IPS-NIHi7 (cell line): ENCODE data around the gene ITGA8.

ENCODE experiments used
- DNase-seq: peaks from one replicate; pipeline ENCODE4 v3.0.0; 2012; ENCODE audit warnings: mixed read lengths; ENCODE audit errors: extremely low spot score

The ITGA8 gene

DNA sequence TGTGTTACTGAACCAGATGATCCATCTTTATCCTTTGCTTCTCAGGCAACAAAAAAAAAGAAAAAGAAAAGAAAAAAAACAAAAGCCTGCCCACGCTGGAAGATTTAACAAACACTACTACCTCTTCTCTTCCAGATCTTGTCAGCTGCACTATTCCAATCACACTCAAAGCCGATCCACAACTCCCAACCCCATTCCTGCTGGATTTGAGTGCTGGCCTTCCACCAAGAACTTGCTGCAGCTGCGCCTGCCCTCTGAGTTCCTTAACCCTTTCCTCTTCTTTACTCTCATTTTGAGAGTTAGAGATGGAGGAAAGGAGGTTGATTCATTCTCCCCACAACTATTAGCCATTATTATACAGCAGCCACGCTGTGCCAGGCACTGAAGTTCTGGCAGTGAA is 16.0 kb upstream of the ITGA8 start:
- DNase-seq: no peak

DNA sequence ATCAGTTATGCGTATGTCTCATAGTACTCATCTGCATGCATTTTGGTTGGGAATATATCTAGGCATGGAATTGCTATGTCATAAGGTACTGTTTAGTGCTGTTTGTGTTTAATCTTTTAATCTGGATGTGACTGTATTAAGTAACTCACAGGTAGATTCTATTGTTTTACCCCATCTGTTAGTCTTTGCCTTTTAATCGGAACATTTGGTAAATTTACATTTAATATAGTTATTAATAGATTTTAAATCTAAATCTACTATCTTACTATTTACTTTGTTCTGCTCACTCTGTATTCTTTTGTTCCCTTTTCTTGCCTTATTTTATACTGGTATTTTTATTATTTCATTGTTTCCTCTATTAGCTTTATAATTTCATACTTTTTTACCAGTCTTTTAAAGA is 10.6 kb upstream of the ITGA8 start:
- DNase-seq: no peak

DNA sequence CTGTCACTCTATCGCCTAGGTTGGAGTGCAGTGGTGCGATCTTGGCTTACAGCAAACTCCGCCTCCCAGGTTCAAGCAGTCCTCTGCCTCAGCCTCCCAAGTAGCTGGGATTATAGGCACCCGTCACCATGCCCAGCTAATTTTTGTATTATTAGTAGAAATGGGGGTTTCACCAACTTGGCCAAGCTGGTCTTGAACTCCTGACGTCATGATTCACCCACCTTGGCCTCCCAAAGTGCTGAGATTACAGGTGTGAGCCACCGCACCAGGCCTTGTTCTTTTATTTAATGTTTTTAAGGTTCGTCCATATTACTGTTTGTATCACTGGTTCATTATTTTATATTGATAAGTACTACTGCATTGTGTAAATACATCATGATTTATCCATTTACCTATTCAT is 10.2 kb upstream of the ITGA8 start:
- DNase-seq: no peak

DNA sequence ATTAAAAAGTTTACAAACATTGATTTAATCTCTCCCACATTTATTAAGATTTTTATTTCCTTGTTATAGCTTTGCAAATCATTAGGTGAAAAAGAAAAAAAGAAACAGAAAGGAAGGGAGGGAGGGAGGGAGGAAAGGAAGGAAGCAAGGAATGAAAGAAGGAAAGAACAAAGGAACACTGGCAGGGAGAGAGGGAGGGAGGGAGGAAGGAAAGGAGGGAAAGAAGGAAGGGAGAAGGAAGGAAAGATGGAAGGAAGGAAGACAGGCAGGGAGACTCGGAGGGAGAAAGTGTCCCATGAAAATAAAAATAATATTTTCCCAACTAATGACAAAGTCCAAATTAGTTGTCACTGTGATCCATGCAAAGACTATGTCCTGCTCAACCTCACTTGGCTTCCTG is 6.3 kb upstream of the ITGA8 start:
- no peak for DNase-seq

DNA sequence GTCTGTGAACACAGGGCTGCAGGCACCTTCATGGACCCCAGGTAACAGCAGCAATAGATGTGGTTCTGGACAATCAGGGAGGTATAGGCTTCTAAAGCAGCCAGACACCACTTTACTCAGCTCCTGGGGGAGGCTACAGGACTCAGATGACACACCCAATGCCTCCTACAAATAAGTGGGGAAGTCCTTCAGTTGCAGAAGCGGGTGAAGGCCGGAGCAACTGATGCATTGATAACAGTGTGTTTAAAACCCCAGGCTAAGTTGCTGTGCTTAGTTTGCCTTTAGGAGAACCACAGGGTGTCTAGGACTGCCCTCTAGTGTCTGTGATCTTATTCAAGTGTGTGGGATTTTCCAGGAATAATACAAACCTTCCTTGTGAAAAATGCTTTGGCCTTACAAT is 5.9 kb upstream of the ITGA8 start:
- DNase-seq: peak; percentile 66

DNA sequence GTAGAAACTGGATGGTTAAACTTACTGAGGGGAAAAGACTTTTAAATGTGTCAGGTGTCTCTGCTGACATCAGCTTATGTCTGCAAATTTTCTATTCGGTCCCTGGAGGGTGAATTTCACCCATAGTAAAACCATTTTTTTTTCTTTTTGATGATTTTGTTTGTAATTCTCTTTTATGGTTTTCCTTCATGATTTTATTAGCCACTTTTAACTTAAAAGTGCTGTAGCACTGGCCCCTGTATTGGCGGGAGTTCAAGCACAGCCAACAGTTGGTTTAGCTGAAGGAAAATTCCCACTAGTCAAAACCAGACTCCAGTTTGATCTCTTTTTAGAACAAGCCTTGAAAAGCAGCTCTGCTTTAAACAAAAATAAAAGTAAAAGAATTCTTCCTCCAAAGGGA is 5.0 kb upstream of the ITGA8 start:
- DNase-seq: no peak

DNA sequence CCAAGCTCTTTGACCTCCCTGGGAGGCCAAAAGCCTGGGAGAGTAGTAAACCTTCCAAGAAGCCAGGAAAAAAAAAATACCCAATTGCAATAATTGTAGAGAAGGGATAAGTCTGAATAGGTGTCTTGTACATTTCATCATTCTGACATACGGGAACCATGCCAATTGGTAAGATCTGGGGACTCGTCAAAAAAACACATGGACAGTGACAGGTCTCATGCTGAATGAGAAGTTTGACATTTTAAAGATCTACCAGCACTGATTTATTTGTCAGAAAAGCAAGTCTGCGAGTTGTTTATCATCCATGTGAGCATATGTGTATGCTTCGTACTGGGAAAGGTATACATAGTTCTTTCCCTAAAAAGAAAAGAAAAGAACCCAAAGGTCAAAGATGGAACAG is 4.1 kb upstream of the ITGA8 start:
- DNase-seq: no peak

DNA sequence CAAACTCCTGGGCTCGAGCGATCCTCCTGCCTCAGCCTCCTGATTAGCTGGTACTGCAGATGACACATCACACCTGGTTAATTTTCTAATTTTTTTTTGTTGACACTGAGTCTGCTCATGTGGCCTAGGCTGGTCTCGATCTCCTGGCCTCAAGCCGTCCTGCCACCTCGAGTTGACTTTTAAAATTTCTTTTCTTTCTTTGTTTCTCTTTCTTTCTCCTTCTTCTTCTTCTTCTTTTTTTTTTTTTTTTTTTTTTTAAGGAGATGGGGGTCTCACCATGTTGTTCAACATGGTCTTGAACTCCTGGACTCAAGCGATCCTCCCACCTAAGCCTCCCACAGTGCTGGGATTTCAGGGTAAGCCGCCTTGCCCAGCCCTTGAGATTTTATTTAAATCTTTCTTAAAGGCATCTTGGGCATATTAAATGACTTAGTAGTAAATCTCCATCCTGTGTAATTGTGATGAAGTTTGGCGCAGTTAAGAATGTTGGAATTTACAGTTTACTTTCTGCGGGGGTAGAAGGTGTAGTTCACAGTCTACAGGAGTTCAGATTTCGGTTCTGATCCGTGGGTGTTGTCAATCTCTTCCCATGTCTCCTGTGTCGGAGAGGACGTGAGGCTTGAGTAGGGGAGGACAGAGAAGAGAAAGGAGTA is 1.0 kb upstream of the ITGA8 start:
- no peak for DNase-seq

DNA sequence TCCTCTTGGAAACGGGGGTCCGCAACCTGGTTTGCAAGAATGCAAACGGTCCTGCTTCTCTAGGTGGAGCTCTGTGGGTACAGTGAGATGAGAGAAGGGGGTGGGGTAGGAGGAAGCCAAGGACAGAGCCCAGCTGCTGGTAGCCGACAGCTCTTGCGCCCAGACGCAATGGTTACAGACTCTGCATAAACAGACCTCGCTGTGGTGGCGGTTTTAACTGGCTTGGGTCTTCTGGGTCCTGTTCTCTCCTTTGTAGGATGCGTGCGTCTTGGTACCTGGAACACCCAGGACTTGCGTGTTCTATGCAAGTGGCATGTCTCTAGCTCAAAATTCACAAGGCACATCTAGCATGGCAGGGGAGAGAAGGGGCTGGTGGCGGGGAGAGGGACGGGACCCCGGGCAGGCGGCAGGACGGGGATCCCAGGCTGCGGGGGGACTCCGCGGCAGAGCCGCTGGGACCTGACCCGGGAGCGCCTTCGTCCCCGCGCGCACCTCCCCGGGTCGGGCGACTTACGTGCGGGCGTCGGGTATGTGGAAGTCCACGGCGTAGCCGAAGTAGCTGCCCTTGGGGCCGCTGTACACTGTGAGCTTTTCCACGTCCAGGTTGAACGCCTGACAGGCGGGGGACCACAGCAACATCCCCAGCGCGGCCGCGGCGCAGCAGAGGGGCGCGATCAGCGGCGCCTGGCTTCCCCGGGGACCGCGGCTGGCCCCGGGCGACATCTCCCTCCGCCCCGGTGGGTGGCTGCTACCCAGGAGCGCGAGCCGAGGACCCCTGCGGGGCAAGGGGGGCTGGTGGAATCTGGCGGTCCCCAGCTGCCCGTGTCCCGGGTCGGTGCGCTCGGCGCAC is 448 bp downstream of the ITGA8 start:
- peak; percentile 50 for DNase-seq

DNA sequence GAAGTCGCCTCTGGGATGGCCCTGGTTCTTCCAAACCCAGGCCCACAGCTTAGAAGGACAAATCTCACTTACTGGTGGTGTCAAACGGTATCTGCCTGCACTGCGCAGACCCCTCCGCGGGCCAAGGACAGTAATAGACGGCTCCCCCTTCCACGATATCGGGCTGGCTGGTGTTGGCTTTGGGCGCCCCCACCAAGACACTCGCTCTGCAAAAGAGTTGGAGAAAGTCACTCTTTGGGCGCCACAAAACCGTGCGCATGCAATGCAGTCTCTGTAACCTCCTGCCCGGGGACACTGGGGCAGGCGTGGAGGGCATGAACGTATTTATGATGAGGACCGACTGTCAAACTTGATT is 1.1 kb downstream of the ITGA8 start:
- DNase-seq: no peak

DNA sequence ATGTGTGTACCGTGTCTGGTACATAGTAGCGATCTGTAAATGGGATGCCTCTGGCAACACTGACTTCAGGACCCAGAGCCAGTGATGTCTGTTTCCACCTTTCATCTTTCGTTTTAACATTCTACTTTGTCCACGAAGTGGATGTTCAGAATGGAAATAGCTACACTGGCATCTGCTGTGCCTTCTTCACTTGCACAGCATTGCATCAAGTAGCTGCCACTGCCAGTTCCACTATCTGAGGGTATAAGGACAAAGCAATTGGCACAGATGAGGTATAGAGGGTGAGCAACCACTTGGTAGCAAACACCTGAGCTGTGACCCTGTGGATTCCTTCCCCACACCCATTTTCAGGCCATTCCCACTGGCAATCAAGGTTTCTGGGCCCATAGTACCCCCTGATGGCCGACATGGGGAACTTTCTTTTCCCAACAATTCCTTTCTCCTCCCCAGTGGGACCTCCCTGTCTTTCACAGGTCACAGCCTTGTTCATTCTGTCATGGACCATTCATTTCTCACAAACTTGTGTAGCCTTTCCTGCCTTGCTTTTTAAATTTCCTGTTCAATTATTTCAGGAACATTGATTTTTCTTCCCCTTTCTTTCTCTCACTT is 4.0 kb downstream of the ITGA8 start:
- DNase-seq: peak; percentile 57

DNA sequence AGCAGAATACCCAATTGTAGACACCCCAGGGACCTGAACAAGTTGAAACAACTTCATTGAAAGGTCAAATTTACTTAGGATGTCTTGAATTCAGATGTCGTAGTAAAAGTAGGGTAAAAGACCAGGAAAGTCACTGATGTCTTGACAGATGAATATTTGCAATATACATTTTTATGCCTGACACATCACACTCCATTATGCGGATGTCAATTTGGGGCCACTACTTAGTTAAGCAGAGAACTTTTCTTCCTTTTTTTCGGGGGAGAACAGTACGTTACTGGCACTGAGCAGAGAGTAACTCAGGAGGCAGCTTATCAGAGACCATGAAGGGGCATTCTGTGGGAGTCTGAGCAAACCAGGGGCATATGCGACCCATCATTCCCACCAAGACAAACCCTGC is 4.9 kb downstream of the ITGA8 start:
- DNase-seq: no peak

DNA sequence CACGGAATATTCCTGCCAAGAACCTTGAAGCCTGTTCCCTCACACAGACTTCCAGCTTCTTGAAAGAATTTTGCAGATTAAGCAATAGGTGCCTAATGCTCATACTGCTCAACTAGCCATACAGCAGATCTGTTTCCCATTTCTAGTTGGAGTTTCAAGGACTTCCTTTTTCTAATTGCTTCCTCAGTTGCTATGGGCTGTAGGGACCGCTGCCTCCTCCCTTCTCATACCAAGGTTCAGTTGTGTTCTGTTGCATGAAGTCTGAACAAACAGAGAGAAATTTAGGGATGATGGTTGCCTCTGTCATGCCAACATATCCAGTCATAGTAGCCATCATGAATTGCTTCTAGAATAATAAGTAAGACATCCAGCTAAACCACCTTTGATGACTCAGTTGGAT is 6.8 kb downstream of the ITGA8 start:
- DNase-seq: no peak

DNA sequence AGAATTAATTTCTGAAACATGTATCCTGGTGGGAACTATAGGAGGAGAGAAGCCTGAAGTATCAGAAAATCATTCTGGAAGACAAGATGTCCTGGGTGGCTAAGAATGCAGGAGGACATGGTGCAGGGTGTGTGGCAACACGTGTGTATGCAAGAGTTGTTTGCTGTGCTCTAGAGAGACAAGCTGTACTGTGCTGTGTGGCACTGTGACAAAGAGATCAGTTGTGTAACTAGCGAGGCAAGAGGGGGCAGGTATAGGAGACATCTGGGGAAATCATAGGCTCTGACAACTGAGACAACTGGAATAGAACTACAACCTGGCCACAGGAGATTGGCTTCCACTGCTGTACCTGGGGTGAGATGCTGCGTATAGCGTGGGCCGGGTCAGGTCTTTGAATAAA is 9.3 kb downstream of the ITGA8 start:
- no peak for DNase-seq

DNA sequence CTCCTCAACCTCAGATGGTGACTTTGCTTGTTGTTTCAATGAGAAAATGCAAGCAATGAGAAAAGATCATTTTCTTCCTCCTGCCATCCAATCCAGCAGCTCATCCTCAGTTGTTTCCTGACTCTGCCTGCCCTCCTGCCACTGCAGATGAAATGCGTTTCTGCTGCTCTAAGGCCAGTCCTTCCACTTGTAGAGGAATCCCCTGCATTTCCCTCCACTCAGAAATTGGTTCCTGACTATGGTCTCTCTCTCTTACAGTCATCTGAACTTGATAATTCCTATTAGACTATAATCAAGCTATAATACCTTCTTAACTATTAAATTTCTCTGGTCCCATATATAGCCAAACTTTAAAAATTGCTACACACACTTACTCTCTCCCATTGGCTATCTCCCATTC is 14.4 kb downstream of the ITGA8 start:
- no peak for DNase-seq

DNA sequence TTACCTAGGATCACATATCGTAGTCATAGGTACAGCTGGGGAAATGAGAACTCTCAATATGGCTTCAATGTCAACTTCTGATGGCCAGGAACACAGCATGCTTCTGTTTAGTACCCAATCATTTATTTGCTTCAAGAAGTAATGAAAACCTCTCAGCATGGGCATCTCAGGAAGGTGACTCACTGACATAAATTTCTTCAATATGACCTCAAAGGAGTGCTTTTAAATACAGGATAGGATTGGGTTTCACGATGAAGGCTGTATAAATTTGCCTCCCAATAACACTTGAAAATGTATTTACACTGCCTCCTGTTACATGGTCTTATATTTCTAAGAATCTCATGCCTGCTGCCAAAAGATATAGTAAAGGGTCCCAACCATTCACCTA is 15.1 kb downstream of the ITGA8 start:
- DNase-seq: no peak

DNA sequence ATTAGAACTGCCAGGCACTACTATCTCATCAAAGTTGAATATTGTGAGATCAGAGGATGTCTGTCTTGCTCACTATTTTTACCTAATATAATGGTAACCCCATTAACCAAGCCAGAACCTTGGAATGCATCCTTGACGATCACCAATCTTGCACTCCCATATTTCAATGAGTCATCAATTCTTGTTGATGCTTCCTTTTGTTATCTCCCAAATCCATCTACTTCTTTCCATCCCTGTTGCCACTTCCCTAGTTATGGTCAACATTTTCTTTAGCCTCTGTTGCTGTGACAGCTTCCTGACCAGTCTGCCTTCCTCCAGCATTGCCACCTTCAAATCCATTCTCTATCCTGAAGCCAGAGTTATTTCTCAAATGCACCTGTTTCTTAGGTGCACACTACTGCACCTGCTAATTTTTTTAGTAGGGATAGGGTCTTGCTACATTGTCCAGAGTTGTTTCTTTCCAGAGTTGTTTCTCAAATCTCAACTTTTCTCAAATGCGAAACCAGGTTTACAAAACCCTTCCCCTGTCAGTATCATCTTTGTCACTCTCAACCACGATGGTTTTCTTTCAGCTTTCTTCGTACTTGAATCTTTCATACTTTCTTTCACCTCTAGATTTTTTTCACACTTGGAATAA is 15.7 kb downstream of the ITGA8 start:
- DNase-seq: no peak

DNA sequence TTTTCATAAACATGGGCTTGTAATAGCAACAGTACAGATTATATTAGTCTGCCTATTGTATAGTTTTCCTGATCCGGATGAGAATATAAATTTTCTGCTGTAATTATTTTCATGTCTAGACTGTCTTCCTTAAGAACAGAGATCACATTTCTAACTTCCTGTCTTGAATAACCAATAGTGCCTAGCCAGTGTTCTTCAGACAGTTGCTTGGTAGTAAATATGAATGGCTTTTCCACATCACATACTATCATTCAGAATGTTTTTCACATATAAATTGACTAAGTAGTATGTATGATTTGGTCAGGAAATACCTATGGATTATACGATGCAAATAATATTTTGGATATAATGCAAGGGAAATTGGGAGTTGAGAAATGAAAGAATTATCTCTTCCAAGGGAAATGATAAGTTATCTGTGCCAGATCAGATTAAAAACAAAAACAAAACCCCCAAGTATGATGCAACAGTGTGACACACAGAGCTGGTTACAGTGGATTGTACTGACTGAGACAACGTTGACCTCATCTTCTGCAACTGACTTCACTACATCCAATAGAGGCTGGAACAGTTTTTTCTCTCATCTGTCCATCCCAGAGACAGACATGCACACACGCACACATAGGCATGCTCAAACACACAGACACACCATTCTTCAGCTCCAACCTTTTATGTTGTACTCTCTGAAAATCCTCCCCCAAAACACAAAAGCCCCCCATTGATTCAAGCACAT is 16.4 kb downstream of the ITGA8 start:
- DNase-seq: no peak

DNA sequence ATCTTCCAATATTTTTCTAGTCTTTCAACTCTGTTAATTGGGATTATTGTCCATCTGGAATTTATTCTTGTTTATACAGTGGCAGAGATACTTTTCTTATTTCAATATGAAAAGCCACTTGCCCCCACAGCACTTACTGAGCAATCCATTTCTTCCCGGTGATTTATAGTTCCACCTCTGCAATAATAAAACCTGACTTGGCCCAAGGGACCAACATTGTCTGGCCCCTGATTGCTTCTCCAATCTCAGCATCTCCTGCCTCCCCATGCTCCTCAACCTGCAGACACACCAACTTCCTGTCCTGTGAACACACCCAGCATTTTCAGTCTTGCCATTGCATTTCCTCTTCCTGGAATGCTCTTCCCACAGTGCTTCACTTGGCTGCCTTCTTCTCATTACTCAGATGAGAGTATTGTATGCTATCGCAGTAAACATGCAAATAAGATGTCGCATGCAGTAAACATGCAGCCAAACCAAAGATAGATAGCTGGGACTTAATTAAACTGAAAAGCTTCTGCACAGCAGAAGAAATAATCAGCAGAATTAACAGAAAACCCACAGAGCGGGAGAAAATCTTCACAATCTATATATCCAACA is 19.5 kb downstream of the ITGA8 start:
- DNase-seq: no peak

DNA sequence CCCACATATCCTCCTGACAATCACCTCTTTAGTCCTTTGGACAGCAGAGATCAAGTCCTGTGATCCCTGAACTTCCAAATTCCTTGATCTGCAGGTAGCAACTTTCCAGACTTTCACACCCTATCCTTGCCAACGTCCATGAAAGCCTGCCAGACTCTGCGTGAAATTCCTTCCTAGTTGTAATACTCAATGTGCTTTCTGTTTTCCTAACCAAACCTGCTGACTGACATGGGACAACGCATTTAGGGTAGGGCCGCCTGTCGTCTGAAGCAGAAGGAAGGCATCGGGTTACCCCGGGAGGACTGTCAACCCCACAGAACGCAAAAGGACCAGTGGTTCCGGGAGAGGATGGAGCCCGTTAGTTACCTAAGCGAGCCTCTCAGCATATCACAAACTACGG is 23.9 kb downstream of the ITGA8 start:
- peak; percentile 17 for DNase-seq

DNA sequence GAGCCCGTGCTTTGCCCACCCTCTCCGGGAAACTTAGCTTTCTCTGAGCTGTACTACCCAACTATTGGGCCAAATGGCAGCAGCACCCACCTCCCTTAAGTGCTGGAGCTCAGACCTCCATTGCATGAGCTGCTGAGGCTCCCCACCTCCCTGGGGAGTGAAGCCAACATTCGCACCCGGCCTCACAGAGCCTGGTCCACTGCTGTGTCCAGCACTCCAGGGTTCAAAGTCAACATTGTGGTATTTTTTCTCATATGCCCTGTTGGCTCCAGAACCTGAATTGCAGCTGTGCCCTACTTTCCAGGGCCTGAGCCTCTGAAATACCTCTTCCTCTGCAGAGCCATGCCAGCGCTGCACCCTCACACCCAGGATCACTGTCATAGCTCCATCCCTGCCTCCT is 29.7 kb downstream of the ITGA8 start:
- no peak for DNase-seq

DNA sequence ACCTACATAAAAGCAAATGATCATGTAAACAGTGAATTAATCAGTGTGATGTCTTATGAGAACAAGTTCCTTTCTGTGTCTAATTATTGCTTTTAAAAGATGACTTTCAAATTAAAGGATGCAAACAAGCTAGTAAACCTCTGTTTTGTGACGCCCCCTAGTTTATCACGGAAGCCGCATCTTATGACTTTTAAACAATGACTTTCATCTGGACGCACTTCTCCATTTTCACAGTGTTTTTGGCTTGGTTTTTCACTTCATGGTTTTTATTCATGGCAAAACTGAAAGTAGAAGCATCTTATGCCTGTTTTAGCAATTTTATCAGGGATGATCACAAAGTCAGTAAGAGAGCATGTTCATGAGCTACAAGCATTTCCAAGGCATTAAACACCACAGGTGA is 35.0 kb downstream of the ITGA8 start:
- DNase-seq: no peak
